CMK (cell line): ENCODE data around the gene TASOR2.

ENCODE experiments used
- DNase-seq: peaks from one replicate; pipeline ENCODE4 v3.0.0-alpha.2; 2010; ENCODE audit warnings: low read depth

The TASOR2 gene

DNA sequence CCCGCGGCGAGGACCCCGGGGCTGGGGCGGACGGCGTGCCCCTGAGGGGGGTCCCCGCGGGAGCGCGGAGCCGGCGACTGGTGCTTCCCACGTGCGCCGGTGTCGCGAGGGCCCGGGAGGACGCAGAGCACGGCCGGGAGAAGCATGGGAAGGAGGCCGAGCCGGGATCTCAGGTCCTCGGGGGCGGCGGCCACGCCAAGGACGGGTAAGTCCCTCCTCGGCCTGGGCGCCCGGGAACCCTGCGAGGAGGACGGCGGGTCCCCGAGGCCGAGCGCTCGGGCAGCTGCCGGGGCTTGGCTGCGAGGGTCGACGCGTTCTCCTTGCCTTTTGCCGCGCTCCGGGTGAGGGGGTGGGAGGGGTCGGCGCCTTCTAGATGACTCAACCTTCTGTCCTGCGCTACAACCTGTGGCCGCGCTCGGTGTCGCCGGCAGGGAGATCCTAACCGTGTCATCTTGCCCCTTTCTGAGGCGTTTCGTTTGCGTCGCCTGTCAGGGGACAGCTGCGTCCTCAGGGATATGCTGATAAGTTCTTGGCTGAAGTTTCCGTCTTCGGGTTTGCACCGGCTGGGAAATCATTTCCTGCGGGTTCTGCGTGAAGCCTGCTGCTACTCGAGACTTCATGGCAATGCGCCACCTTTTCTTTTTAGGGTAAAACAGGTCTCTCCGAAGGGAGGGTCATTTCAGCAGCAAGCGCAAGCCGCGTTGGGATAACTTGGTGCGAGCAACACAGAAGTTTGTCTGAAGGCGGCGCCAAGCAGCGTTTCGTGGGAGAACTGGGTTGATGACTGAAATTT, 529 bp downstream of the TASOR2 start:
- DNase-seq: peak; percentile 38

DNA sequence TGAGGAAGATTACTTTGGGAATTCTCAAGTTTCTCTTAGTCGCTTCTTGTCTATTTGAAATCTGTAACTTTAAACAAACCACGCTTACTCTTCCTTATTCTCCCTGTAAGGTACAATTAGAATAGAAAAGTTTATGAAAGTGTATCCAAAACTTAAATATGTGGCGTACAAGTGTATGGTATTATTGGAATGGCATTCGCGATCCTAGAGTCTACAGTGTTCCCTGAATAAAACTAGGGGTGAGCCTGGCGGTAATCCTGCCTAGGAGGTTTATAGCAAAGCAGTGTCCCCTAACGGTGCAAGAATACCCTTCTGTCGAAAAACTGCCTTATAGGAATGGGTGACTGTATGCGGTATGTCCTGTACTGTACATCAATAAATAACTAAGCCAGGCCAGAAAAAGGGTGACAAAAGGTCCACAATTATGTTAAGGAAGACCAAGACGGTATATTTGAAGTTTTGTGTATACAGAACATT, 1.2 kb downstream of the TASOR2 start:
- no peak for DNase-seq

DNA sequence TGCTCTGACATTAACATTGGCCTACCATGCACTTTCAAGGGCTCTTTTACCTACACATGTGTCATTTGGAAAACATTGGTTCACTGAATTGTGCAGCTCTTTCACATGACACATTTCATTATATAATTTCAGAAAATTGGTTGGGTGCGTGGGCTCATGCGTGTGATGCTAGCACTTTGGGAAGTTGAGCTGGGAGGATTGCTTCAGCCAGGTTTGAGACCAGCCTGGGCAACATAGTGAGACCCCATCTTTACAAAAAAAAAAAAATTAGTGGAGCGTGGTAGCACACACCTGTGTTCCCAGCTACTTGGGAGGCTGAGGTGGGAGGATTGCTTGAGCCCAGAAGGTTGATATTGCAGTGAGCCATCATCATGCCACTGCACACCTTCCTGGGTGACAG, 3.9 kb downstream of the TASOR2 start:
- no peak for DNase-seq

DNA sequence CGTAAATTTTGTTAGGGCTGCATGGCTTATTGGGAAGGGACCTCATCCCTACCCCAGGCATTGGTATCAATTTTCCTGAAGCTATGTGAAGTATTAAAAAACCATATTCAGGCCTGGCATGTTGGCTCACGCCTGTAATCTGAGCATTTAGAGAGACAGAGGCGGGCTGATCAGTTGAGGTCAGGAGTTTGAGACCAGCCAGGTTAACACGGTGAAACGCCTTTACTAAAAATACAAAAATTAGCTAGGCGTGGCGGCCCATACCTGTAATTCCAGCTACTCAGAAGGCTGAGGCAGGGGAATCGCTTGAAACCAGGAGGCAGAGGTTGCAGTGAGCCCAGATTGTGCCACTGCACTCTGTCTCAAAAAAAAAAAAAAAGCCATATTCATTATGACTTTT, 7.1 kb downstream of the TASOR2 start:
- no peak for DNase-seq

DNA sequence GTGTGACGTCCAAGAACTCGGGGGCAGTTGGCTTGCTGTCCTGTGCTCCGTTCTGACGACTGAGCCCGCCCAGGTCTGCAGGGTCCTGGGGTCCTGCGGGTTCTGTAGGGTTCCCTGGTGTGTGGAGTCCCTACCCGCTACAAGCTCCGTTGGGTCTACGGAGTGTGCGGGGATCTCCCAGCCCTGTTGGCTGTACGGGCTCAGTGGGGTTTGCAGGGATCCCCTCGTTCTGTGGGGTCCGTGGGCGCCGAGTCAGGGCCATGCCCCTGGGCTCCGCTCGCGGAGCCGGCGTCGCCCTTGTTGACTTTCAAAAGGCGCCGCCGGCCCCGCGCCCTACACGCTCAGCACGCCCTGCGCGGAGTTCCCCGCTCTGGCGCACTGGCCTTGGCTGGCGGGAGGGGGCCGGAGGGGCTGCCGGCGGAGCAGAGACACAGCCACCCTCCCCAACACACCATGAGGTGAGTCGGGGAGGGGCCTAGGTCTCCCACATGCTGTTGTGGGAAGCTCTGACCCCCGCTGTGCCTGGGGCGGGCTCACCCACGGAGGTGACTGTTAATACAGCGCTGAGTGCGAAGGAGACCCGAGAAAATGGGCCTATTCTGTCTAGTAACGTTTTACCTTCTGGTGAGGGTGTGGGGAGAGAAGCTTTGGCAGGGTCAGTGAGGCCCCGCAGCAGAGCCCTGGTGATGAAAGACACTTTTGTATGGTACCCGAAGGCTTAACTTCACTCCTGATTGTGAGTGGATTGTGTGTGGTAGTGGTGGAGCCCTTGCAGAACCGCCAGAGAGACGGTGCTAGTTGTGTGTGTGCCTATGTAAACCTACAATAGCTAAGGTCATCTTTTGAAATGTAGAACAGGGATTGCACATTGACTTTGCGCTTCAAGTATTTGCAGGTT, 8.1 kb downstream of the TASOR2 start:
- peak; percentile 41 for DNase-seq

DNA sequence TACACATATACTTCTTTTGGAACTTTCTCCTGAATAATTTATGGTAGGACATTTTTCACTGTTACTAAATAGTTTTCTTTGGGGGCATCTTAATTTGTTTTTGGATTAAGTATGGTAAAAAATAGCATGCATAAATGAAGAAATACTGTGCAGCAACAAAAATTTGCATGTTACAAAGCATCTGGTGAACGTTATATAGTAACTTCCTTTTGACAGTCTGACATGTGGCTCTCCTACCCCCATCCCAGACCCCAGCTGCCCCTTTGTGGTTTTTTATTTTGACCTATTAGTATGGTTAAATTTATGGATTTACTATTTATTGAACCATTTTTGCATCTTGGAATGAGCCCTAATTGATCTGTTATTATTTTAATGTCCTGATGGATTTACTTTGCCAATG, 9.9 kb downstream of the TASOR2 start:
- no peak for DNase-seq

DNA sequence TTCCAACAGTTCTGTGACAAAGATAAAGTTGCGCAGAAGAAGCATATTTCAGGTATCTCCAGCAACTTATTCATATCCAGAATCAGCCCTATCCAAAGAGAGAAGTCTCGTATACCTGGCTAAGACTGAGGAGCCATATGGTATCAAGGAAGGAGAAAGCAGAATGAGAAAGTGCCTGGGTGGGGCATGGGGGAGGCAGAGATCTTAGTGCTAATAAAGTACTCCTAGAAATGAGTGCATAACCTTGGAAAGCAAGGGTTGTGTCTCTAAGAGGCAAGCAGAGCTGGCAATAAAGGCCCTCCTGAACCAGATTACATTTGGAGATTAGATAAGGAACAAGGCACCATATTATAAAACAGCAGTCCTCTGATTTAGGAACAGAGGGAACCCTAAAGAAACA, 12.7 kb downstream of the TASOR2 start:
- DNase-seq: no peak

DNA sequence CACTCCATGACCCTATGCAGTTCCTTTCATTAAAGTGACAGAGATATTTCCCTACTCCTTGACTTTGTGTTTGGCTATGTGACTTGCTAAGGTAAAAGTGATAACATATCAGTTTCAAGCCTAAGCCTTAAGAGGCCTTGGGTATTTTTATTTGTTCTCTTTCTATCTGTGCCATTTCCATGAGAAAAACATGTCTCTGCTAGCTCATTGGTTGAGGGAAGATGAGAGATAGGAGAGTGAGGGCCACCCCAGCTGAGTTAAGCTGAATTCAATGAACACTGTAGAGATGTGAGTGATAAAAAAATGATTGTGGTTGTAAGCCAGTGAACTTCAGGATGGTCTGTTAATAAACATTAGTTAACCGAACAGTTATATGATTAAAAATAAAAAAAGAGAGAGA, 13.4 kb downstream of the TASOR2 start:
- DNase-seq: no peak

DNA sequence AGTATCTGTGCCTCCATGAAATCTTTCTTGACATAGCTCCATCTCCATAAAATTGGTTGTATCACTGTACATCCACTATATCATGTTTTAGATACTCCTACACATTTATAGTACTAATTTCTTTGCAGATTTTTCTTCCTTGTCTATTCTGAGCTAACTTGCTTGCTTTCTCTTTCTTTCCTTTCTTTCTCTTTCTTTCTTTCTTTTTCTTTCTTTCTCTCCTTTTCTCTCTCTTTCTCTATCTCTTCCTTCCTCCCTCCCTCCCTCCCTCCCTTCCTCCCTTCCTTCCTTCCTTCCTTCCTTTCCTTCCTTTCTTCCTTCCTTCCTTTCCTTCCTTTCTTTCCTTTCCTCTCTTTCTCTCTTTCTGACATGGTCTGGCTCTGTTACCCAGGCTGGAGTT, 23.7 kb downstream of the TASOR2 start:
- no peak for DNase-seq

DNA sequence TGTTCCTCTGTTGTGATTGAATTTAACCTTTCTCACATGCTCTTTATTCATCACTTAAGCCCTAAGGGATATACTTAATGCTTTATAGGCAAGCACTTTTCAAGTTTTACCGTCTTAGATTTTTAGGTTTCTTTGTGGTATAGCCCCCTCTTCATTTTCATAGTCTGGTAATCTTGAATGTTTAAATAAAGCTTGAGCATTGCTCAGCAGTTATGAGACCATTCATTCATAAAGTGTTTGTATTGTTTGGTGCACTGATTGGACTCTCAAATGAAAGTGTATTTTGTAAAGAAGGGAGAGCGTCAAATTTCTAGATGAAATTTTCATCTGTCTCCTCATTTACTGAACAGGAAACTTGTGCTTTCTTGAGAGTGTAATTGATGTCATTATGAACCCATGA, 25.2 kb downstream of the TASOR2 start:
- no peak for DNase-seq

DNA sequence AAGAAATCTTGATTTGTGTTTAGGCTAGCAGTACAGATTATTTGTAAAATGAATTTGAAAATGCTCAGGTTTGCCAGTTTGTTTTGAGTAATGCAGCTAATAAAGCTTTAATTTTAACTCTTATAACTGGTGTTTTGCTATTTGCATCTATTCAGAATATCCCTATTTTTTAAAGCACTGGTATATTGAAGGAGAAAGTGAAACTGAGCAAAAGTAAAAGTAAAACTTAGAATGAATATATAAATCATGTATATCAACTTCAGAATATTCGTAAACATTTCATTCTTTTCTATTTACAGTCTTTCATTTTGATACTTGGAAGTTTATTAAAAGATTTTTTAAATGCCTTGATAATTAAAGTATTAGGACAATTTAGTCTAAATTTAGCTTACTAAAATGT, 26.2 kb downstream of the TASOR2 start:
- no peak for DNase-seq

DNA sequence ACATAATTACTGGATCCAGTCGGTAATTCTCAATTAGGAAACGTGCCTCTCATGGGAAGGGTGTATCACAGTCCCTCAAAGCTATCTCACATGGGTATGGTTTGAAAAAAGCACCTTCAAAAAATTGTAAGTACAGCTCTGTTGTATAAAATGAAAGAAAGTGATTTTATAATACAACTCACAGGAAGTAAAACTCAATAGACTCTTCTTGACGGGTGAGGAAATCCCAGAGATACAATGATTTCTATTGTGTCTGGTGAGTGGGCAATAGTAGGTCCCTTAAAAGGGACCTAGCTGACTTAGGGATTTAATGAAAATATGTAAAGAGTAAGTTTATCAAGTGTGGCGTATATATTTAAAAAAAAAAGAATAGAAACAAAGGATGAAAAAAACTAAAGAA, 27.0 kb downstream of the TASOR2 start:
- DNase-seq: no peak

DNA sequence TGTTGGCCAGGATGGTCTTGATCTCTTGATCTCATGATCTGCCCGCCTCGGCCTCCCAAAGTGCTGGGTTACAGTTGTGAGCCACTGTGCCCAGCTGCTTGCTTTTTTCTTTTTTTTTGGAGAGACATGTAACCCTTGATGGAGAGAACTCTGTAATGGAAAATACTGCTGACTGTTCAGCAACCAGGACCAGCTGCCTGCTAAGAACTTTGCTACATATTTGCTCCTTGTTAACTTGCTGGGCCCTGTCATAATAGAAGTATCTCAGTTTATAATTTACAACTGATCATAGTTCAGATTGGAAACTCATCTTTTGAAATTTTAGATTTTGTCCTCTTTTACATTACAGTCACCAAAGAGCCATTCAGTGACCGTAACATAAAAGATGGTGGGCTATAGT, 34.9 kb downstream of the TASOR2 start:
- DNase-seq: no peak

DNA sequence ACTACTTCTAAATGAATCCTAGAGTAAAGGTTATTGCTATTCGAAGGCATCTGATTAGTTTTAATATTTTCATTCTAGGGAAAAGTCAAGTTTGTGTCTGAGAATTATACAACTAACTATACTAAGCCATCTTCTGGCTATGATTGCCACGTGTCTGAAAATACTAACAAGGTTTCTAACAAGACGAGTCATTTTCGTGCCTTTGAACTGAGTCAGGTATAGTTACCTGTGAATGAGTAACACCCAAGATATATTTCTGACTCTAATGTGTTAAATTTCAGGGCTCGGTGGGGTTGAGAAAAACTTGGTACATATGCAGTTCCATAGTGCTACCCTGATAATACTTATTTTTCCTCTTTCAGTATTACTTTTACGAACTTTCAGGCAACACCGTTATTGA, 35.5 kb downstream of the TASOR2 start:
- no peak for DNase-seq

DNA sequence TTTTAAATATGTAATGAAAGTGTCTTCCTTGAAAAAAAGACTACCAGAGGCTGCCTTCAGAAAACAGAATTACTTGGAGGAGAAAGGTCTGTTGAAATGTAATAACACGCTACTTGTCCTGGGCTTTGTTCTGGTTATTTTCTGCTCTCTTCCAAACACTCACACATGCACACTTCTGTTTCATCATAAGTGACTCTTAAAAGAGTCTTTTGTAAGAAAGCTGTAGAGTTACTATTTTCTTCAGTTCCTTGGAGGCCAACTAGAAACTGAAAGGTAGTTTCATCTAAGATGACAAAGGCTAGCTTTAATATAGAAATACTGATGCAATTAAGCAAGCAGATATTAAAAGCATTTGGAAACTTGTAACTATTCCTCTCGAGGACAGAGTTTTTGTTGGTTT, 39.1 kb downstream of the TASOR2 start:
- no peak for DNase-seq

DNA sequence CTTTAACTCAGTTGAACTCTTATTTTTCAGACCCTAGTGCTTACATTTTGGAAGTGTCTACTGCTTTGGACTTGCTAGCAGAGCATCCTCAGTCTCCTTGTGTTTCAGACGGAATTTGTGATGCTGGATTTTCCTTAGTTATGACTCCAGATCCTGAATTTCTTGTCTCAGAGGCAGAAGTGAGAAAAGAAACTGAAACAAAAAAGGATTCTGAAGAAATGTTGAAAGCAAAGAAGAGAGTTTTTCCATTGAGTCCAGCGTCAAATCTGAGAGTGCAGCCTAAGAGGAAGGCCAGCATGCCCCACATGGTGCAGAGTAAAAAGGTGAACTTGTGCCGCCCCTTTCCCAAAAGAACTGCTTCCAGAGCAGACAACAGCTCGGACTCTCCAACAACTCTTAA, 46.1 kb downstream of the TASOR2 start:
- DNase-seq: no peak

DNA sequence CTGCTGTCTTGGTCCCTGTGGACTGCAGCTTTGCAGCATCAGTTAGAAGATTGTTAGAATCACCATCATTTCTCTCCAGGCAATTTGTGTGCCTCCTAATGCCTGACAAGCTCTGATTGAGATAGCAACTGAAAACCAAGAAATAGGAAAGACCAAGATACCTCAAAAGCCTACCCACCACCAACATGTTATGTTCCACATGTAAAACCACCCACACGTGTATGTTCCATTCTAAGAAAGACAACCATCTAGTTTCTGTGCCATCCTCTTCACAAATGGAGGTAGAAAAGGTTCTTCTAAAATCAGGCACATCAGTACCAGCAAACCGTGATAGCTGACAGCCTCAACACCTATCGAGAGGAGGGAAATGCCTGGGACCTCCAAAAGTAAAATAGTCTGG, 46.9 kb downstream of the TASOR2 start:
- DNase-seq: no peak

DNA sequence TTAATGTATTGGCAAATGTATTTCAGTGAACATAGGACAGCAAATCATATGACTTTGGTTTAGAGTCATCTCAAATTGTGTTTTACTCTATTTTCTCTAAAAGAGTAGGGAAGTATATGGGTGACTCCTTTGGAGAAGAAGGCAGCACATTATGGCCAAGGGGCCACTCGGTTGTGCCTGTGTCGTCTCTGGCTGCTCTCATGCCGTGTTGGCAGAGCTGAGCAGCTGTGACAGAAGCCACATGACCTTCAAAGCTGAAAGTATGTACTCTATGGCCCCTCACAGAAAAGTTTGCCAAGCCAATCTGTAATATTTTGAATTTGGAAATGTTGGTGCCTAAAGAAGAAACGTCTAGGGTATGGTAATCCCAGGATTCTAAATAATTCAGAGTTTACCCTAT, 47.5 kb downstream of the TASOR2 start:
- no peak for DNase-seq
